Parathyroid adenoma (tissue), 2 donors: Measurements from ENCODE around the gene ZSWIM4.

Experiments
- H2AFZ ChIP-seq: fragments of 300-600 bp; sonication (generic); one replicate; pipeline ENCODE4 v1.7.0; 2017; ENCODE audit warnings: antibody characterized with exemption, mild to moderate bottlenecking
- H3K27ac ChIP-seq: fragments of 300-600 bp; sonication (generic); one replicate; pipeline ENCODE4 v1.7.0; 2017
- H3K27me3 ChIP-seq: fragments of 300-600 bp; sonication (generic); one replicate; pipeline ENCODE4 v1.7.0; 2017; ENCODE audit warnings: low read length; ENCODE audit not compliant: control insufficient read depth, insufficient read depth
- H3K36me3 ChIP-seq: fragments of 300-600 bp; sonication (generic); one replicate; pipeline ENCODE4 v1.7.0; 2017; ENCODE audit warnings: low read length; ENCODE audit not compliant: control insufficient read depth, insufficient read depth
- H3K4me1 ChIP-seq: fragments of 300-600 bp; sonication (generic); one replicate; pipeline ENCODE4 v1.7.0; 2017; ENCODE audit warnings: control low read depth
- H3K4me2 ChIP-seq: fragments of 300-600 bp; sonication (generic); one replicate; pipeline ENCODE4 v1.7.0; 2017; ENCODE audit warnings: low read length
- H3K4me3 ChIP-seq: fragments of 300-600 bp; sonication (generic); one replicate; pipeline ENCODE4 v1.7.0; 2017; ENCODE audit warnings: low read depth, low read length
- H3K79me2 ChIP-seq: fragments of 300-600 bp; sonication (generic); one replicate; pipeline ENCODE4 v1.7.0; 2017; ENCODE audit warnings: control low read depth
- H3K9ac ChIP-seq: fragments of 300-600 bp; sonication (generic); one replicate; pipeline ENCODE4 v1.7.0; 2017; ENCODE audit warnings: mild to moderate bottlenecking
- H3K9me3 ChIP-seq: fragments of 300-600 bp; sonication (generic); one replicate; pipeline ENCODE4 v1.7.0; 2017; ENCODE audit warnings: low read length; ENCODE audit not compliant: control insufficient read depth
- CTCF ChIP-seq: fragments of 300-600 bp; sonication (generic); IDR thresholded peaks from one replicate; pipeline ENCODE4 v1.7.0; 2017; ENCODE audit warnings: antibody characterized with exemption, mild to moderate bottlenecking
- donor health status: primary hyperparathyroidism.

ZSWIM4 gene

GRCh38 chr19:13756210-13756609, 39.0 kb upstream of the ZSWIM4 start:
- no peak for TF ChIP-seq CTCF
- Histone ChIP-seq H3K36me3 (no peaks in the 10 kb centered on the region), H3K27me3 (no peaks in the 10 kb centered on the region), H2AFZ (no peak overlapping the region), H3K9me3 (no peaks in the 10 kb centered on the region), H3K9ac (no peak overlapping the region), H3K27ac (no peak overlapping the region), H3K79me2 (no peaks in the 10 kb centered on the region), H3K4me1 (no peaks in the 10 kb centered on the region), H3K4me3 (no peak overlapping the region), H3K4me2 (no peak overlapping the region)

GRCh38 chr19:13757805-13758772, 37.2 kb upstream of the ZSWIM4 start:
- Histone ChIP-seq H3K36me3 (no peaks in the 10 kb centered on the region), H3K4me3 (no peak overlapping the region), H3K9me3 (no peaks in the 10 kb centered on the region), H3K4me1 (no peaks in the 10 kb centered on the region), H2AFZ (no peak overlapping the region), H3K9ac (no peak overlapping the region), H3K4me2 (no peak overlapping the region), H3K27me3 (no peaks in the 10 kb centered on the region), H3K79me2 (no peaks in the 10 kb centered on the region), H3K27ac (no peak overlapping the region)
- TF ChIP-seq CTCF: no peak

GRCh38 chr19:13758795-13759194, 36.4 kb upstream of the ZSWIM4 start:
- Histone ChIP-seq H3K27me3 (no peaks in the 10 kb centered on the region), H3K9me3 (no peaks in the 10 kb centered on the region), H3K79me2 (no peaks in the 10 kb centered on the region), H3K27ac (no peak overlapping the region), H3K9ac (no peak overlapping the region), H3K4me2 (no peak overlapping the region), H2AFZ (no peak overlapping the region), H3K36me3 (no peaks in the 10 kb centered on the region), H3K4me1 (no peaks in the 10 kb centered on the region), H3K4me3 (no peak overlapping the region)
- no peak for TF ChIP-seq CTCF

- H3K4me3 ChIP-seq: no peak overlapping the region
- no peaks in the 10 kb centered on the region for H3K79me2 ChIP-seq
- H3K4me1 ChIP-seq: peaks cover 9% of the 10 kb centered on the region
- no peak overlapping the region for H3K27ac ChIP-seq
- H3K9ac ChIP-seq: no peak overlapping the region
- H3K4me2 ChIP-seq: no peak overlapping the region
- no peaks in the 10 kb centered on the region for H3K27me3 ChIP-seq
- no peaks in the 10 kb centered on the region for H3K36me3 ChIP-seq
- no peak for TF ChIP-seq CTCF
- H2AFZ ChIP-seq: no peak overlapping the region
- no peaks in the 10 kb centered on the region for H3K9me3 ChIP-seq
Observed at GRCh38 chr19:13761423-13761822, 33.8 kb upstream of the ZSWIM4 start.
